Measurements from ENCODE around the gene GP5.

GP5 gene

DNA sequence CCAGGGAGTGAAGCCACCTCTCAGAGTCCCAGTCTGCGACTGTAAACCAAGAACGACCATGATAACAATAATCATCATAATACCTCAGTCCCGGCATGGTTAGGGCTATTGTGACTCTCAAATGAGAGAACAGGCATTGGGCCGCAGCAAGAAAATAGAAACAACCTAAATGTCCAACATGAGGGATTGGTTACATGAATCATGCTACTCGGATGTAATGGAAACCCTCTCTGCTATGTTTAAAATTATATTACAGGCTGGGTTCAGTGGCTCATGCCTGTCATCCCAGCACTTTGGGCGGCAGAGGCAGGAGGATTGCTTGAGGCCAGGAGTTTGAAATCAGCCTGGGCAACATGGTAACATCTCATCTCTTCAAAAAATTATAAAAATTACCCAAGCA lies 50.7 kb downstream of the GP5 start:
- no peak for DNase-seq (ENCODE audit: low read depth)

DNA sequence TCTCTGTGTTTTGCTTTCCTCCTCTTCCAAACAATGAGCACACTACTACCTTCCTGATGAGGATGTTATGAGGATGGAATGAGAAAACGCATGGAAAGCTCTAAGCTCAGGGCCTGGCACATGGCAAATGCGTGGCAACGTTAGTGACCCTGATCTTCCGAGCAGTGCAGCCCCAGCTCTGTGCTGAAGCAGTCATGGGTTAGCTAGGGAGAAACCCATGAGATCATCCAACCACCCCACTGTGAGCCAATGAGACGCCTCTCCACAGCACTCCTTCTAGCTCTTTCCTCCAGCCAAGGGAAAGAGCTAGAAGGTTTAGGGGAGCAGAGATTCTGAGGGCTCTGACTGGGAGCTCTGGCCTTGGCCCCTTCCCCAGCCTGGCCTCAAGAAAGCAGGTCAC lies 52.4 kb downstream of the GP5 start:
- DNase-seq (ENCODE audit: low read depth), result no peak

- no peak for DNase-seq (ENCODE audit: low read depth)
Measured at GRCh38 chr3:194346035-194346434, 53.0 kb downstream of the GP5 start.
